GM23338 (cell line): ENCODE measurements around the gene RNF181. TPM values are rescaled to one million over a fixed set of nuclear protein-coding genes. Genes with fewer than 3 reads are reported as not detected.
"Not testable (repeated sequence)": the region's sequence is repeated elsewhere in the genome, so short reads cannot be mapped to it uniquely, and the experiment has no call there.

Source experiments
- ATAC-seq: fragments of 200-7000 bp; cut with Tn5 transposase; 3 replicates; pipeline ENCODE4 v1.9.1; 2020
- DNase-seq: peaks from one replicate; pipeline ENCODE4 v3.0.0-alpha.2; 2015; ENCODE audit warnings: low spot score
- H2AFZ ChIP-seq: fragments of 200-600 bp; sonication (generic); 2 replicates; pipeline ENCODE4 v1.8.0; 2016; ENCODE audit warnings: antibody characterized with exemption, mild to moderate bottlenecking, moderate library complexity
- H3F3A ChIP-seq: fragments of 200-600 bp; sonication (generic); replicated peaks from 2 replicates; pipeline ENCODE4 v1.8.0; 2017; ENCODE audit warnings: antibody characterized with exemption, mixed run types, low read depth
- H3K27ac ChIP-seq: fragments of 200-600 bp; sonication (generic); 2 replicates; pipeline ENCODE4 v1.6.1; 2016; ENCODE audit warnings: low read depth
- H3K27me3 ChIP-seq: fragments of 200-600 bp; sonication (generic); 2 replicates; pipeline ENCODE4 v1.8.0; 2016; ENCODE audit warnings: mild to moderate bottlenecking, mixed run types, moderate library complexity; ENCODE audit not compliant: insufficient read depth
- H3K36me3 ChIP-seq: fragments of 200-600 bp; sonication (generic); 2 replicates; pipeline ENCODE4 v1.8.0; 2016; ENCODE audit warnings: mild to moderate bottlenecking; ENCODE audit not compliant: insufficient read depth
- H3K4me1 ChIP-seq: fragments of 200-600 bp; sonication (generic); 2 replicates; pipeline ENCODE4 v1.8.0; 2016; ENCODE audit warnings: mild to moderate bottlenecking, moderate library complexity; ENCODE audit not compliant: insufficient read depth
- H3K4me2 ChIP-seq: fragments of 200-600 bp; sonication (generic); 2 replicates; pipeline ENCODE4 v1.7.1; 2017; ENCODE audit warnings: mixed run types
- H3K4me3 ChIP-seq: fragments of 200-600 bp; sonication (generic); 2 replicates; pipeline ENCODE4 v1.6.1; 2016; ENCODE audit warnings: mixed run types
- H3K79me2 ChIP-seq: fragments of 200-600 bp; sonication (generic); replicated peaks from 2 replicates; pipeline ENCODE4 v1.8.0; 2017; ENCODE audit warnings: mild to moderate bottlenecking; ENCODE audit not compliant: insufficient read depth
- H3K9me2 ChIP-seq: fragments of 200-600 bp; sonication (generic); 2 replicates; pipeline ENCODE4 v1.8.0; 2017; ENCODE audit not compliant: insufficient read depth
- H4K20me1 ChIP-seq: fragments of 200-600 bp; sonication (generic); replicated peaks from 2 replicates; pipeline ENCODE4 v1.8.0; 2017; ENCODE audit warnings: mild to moderate bottlenecking; ENCODE audit not compliant: insufficient read depth
- H3K27ac Mint-ChIP-seq: 2 replicates; pipeline ENCODE4 v1.8.0; 2020; ENCODE audit warnings: inconsistent platforms, mild to moderate bottlenecking, moderate library complexity, mixed read lengths
- H3K27me3 Mint-ChIP-seq: 3 replicates; pipeline ENCODE4 v1.8.0; 2022; ENCODE audit warnings: low read depth, mild to moderate bottlenecking, moderate library complexity, mixed read lengths, inconsistent platforms; ENCODE audit not compliant: insufficient read depth, poor library complexity
- H3K36me3 Mint-ChIP-seq: 3 replicates; pipeline ENCODE4 v1.8.0; 2021; ENCODE audit warnings: low read depth, mild to moderate bottlenecking, inconsistent platforms, moderate library complexity, mixed read lengths
- H3K4me1 Mint-ChIP-seq: 3 replicates; pipeline ENCODE4 v1.8.0; 2020; ENCODE audit warnings: mild to moderate bottlenecking, inconsistent platforms, mixed read lengths
- H3K4me3 Mint-ChIP-seq: 3 replicates; pipeline ENCODE4 v1.8.0; 2021; ENCODE audit warnings: moderate library complexity, mild to moderate bottlenecking, inconsistent platforms, mixed read lengths
- H3K9me3 Mint-ChIP-seq: 3 replicates; pipeline ENCODE4 v1.8.0; 2020; ENCODE audit warnings: moderate library complexity, mild to moderate bottlenecking, inconsistent platforms, mixed read lengths
- CREB1 ChIP-seq: fragments of 250-450 bp; sonication (Bioruptor Pico); IDR thresholded peaks from 2 replicates; pipeline ENCODE4 v1.5.0; 2020; ENCODE audit warnings: low read depth, mild to moderate bottlenecking, moderate library complexity
- EZH2phosphoT487 ChIP-seq: fragments of 200-600 bp; sonication (generic); IDR thresholded peaks from one replicate; pipeline ENCODE4 v1.8.1; 2018; ENCODE audit warnings: antibody characterized with exemption; ENCODE audit not compliant: unreplicated experiment
- NANOG ChIP-seq: IDR thresholded peaks from 2 replicates; pipeline ENCODE4 v1.6.1; 2016; ENCODE audit warnings: antibody characterized with exemption, borderline replicate concordance
- POLR2AphosphoS5 ChIP-seq: IDR thresholded peaks from 2 replicates; pipeline ENCODE4 v1.6.1; 2016; ENCODE audit warnings: antibody characterized with exemption, low read depth
- STAT1 ChIP-seq: IDR thresholded peaks from one replicate; pipeline ENCODE4 v1.6.1; 2016; ENCODE audit warnings: antibody characterized with exemption; ENCODE audit not compliant: unreplicated experiment
- ZNF331 ChIP-seq: fragments of 250-450 bp; sonication (Bioruptor Pico); IDR thresholded peaks from 2 replicates; pipeline ENCODE4 v1.5.0; 2020; ENCODE audit warnings: low read depth, mild to moderate bottlenecking, moderate library complexity
- polyA plus RNA-seq: library from polyadenylated mRNA; unstranded; fragments of >200 nt; fragmentation: Nextera tagmentation; extraction: Ambion mirVana; gene quantifications from 2 replicates; pipeline ENCODE4 v1.2.1, GENCODE V29; 2016
- total RNA-seq: library from RNA; depleted of rRNA; stranded (reverse); fragments of >200 nt; shearing (Covaris generic); gene quantifications from 2 replicates; pipeline ENCODE4 v1.2.3, GENCODE V29; 2014
- TF ChIP-seq, protein P1 (sequence below), 2 experiments: fragments of 200-600 bp in 1 of 2; sonication (generic) in 1 of 2; conservative IDR thresholded peaks; 2 replicates each; pipeline versions ENCODE4 v1.5.1 to v1.6.1; 2016 to 2017; ENCODE audit warnings: antibody characterized with exemption in 2 of 2, low read depth in 2 of 2, mild to moderate bottlenecking in 2 of 2, moderate library complexity in 1 of 2
- TF ChIP-seq, protein P2 (sequence below): IDR thresholded peaks from one replicate; pipeline ENCODE4 v1.6.1; 2018; ENCODE audit warnings: antibody characterized with exemption; ENCODE audit not compliant: unreplicated experiment

Gene RNF181
- total and polyA plus RNA-seq, 2 experiments from 2014 or later: 114 to 260 TPM

DNA sequence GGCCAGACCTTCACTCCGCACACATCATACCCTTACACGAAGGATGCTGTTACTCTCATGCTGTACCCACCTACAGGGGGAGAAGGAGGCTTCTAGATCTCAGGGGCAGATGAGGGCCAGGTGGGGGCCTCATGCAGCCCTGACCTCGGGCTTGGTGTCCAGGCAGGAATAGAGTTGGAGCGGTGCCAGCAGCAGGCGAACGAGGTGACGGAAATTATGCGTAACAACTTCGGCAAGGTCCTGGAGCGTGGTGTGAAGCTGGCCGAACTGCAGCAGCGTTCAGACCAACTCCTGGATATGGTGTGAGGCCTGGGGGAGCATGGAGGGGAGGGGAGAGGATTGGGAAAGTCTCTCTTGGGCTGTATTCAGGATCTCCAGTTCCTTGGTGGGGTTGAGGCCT lies 4.0 kb upstream of the RNF181 start:
- no peaks in the 10 kb centered on the region for H3K9me2 ChIP-seq
- no peak for ATAC-seq
- Mint-ChIP-seq H3K27ac (no peak overlapping the region; the same call in 1 of the 2 replicates), H3K4me1 (peaks cover 8% of the 10 kb centered on the region; the same call in 2 of the 3 replicates), H3K27me3 (peaks cover 8% of the 10 kb centered on the region), H3K4me3 (no peak overlapping the region), H3K9me3 (no peaks in the 10 kb centered on the region), H3K36me3 (no peaks in the 10 kb centered on the region)
- H3F3A ChIP-seq: no peaks in the 10 kb centered on the region
- H3K27ac ChIP-seq: no peak overlapping the region
- TF ChIP-seq, protein P1, sequence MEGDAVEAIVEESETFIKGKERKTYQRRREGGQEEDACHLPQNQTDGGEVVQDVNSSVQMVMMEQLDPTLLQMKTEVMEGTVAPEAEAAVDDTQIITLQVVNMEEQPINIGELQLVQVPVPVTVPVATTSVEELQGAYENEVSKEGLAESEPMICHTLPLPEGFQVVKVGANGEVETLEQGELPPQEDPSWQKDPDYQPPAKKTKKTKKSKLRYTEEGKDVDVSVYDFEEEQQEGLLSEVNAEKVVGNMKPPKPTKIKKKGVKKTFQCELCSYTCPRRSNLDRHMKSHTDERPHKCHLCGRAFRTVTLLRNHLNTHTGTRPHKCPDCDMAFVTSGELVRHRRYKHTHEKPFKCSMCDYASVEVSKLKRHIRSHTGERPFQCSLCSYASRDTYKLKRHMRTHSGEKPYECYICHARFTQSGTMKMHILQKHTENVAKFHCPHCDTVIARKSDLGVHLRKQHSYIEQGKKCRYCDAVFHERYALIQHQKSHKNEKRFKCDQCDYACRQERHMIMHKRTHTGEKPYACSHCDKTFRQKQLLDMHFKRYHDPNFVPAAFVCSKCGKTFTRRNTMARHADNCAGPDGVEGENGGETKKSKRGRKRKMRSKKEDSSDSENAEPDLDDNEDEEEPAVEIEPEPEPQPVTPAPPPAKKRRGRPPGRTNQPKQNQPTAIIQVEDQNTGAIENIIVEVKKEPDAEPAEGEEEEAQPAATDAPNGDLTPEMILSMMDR (conservative IDR thresholded peaks at IDR 0.05; ENCODE audit: low read depth in 2 of 2): no peak
- no peaks in the 10 kb centered on the region for H3K27me3 ChIP-seq
- H3K79me2 ChIP-seq: peaks cover 9% of the 10 kb centered on the region
- H3K36me3 ChIP-seq: no peaks in the 10 kb centered on the region
- no peak overlapping the region for H3K4me2 ChIP-seq
- DNase-seq: no peak
- no peak overlapping the region for H2AFZ ChIP-seq
- peaks cover 5% of the 10 kb centered on the region for H3K4me1 ChIP-seq
- 0 out of 2 replicates have a peak, but pooled peaks cover 4% of the 10 kb centered on the region for H4K20me1 ChIP-seq
- H3K4me3 ChIP-seq: no peak overlapping the region

GRCh38 chr2:85592299-85592698 lies 3.2 kb upstream of the RNF181 start:
- H3K27me3 ChIP-seq, H3K36me3 ChIP-seq, H3K4me3 Mint-ChIP-seq, H3K4me1 ChIP-seq, H3K9me3 Mint-ChIP-seq, H3K27ac Mint-ChIP-seq, H3F3A ChIP-seq, H3K4me3 ChIP-seq, ATAC-seq, H3K27me3 Mint-ChIP-seq, H4K20me1 ChIP-seq, H3K4me2 ChIP-seq, H2AFZ ChIP-seq, DNase-seq, H3K36me3 Mint-ChIP-seq, H3K4me1 Mint-ChIP-seq, H3K27ac ChIP-seq, H3K9me2 ChIP-seq: not testable (repeated sequence)
- H3K79me2 ChIP-seq: peaks cover 14% of the 10 kb centered on the region

- H3K27ac Mint-ChIP-seq: no peak overlapping the region
- Histone ChIP-seq H2AFZ (no peak overlapping the region), H3K9me2 (no peaks in the 10 kb centered on the region), H3K4me1 (peaks cover 6% of the 10 kb centered on the region), H4K20me1 (0 out of 2 replicates have a peak, but pooled peaks cover 5% of the 10 kb centered on the region), H3K4me2 (no peak overlapping the region), H3K4me3 (no peak overlapping the region), H3K79me2 (peaks cover 14% of the 10 kb centered on the region), H3K27ac (no peak overlapping the region), H3K36me3 (no peaks in the 10 kb centered on the region; the same call in 1 of the 2 replicates), H3K27me3 (no peaks in the 10 kb centered on the region), H3F3A (no peaks in the 10 kb centered on the region)
- DNase-seq (no peak), ATAC-seq (no peak)
- no peak overlapping the region for H3K4me3 Mint-ChIP-seq
- peaks cover 8% of the 10 kb centered on the region; the same call in 2 of the 3 replicates for H3K4me1 Mint-ChIP-seq
- TF ChIP-seq, protein P2, sequence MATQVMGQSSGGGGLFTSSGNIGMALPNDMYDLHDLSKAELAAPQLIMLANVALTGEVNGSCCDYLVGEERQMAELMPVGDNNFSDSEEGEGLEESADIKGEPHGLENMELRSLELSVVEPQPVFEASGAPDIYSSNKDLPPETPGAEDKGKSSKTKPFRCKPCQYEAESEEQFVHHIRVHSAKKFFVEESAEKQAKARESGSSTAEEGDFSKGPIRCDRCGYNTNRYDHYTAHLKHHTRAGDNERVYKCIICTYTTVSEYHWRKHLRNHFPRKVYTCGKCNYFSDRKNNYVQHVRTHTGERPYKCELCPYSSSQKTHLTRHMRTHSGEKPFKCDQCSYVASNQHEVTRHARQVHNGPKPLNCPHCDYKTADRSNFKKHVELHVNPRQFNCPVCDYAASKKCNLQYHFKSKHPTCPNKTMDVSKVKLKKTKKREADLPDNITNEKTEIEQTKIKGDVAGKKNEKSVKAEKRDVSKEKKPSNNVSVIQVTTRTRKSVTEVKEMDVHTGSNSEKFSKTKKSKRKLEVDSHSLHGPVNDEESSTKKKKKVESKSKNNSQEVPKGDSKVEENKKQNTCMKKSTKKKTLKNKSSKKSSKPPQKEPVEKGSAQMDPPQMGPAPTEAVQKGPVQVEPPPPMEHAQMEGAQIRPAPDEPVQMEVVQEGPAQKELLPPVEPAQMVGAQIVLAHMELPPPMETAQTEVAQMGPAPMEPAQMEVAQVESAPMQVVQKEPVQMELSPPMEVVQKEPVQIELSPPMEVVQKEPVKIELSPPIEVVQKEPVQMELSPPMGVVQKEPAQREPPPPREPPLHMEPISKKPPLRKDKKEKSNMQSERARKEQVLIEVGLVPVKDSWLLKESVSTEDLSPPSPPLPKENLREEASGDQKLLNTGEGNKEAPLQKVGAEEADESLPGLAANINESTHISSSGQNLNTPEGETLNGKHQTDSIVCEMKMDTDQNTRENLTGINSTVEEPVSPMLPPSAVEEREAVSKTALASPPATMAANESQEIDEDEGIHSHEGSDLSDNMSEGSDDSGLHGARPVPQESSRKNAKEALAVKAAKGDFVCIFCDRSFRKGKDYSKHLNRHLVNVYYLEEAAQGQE: no peak
- TF ChIP-seq POLR2AphosphoS5 (no peak), EZH2phosphoT487 (no peak), STAT1 (no peak), NANOG (no peak), ZNF331 (CRISPR knock-in tag) (no peak), CREB1 (CRISPR knock-in tag) (no peak)
- peaks cover 3% of the 10 kb centered on the region; the same call in 1 of the 3 replicates for H3K36me3 Mint-ChIP-seq
- H3K9me3 Mint-ChIP-seq: no peaks in the 10 kb centered on the region
- peaks cover 10% of the 10 kb centered on the region for H3K27me3 Mint-ChIP-seq
Observed at GRCh38 chr2:85593023-85593422, 2.5 kb upstream of the RNF181 start.
